GM19395 (cell line): Measurements from ENCODE around the gene RBM15.

Experiments used
- ATAC-seq: cut with Tn5 transposase; IDR thresholded peaks from one replicate; pipeline ENCODE4 v1.9.1; 2021; ENCODE audit warnings: mild to moderate bottlenecking, moderate library complexity; ENCODE audit not compliant: unreplicated experiment

RBM15 gene

GRCh38 chr1:110347182-110347893, 8.2 kb downstream of the RBM15 start:
- no peak for ATAC-seq

GRCh38 chr1:110348050-110348449, 8.9 kb downstream of the RBM15 start:
- no peak for ATAC-seq

DNA sequence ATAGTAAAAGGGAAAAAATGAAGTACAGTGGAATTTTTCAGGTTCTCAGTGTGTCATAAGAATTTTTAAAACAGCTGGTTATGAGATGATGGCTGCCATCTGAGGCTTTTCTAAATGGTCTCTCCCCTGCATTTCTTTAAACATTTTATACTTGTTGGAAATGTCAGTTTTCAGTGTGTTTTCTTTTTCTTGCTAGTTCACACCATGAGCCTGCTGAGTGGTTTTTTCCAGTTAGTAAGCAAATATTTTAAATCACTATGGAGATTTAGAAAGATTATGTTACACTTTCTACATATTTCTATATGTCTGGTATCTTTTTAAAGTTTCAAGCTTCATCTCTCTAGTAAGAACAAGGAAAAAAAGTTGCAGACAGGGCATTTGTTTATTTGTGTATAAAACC, 9.6 kb downstream of the RBM15 start:
- no peak for ATAC-seq

DNA sequence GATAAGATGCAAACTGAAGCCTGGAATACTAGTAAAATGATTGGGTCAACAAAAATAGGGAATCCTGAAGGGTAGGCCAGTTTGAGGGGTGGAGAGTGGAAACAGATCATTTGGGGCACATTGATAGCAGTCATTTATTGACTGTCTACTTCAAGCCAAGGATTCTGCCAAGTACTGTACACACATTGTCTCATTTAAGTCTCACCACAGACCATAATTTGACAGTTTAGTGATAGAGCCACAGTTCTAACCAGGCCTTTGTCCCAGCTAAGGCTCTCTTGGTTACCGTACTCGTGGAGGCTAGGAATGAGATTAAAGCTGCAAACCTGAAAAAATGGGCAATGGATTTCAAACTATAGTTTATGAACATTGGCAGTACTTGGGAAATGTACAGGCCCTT, 11.2 kb downstream of the RBM15 start:
- ATAC-seq: no peak

- ATAC-seq: no peak
Observed at GRCh38 chr1:110355321-110355720, 16.1 kb downstream of the RBM15 start.

DNA sequence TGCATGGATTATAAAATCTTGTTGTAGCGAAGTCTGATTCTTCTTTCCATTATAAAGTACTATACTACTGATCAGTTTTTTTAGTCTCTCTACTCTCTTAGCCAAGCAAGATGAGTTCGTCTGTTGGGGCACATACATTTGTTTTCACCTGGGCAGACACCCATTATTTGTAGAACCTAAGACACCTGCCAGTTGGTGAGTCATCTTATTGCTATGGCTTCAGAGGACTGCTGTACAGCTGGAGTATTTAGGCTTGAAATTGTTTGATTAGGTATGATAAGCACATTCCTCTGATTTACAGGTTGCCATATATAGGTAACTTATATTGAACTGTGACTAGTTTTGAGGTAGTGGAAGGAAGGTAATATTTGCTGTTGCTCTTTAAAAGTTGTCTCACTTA, 17.2 kb downstream of the RBM15 start:
- ATAC-seq: no peak

GRCh38 chr1:110360431-110360830, 21.3 kb downstream of the RBM15 start:
- no peak for ATAC-seq

- no peak for ATAC-seq
Observed at GRCh38 chr1:110361856-110362255, 22.7 kb downstream of the RBM15 start.

DNA sequence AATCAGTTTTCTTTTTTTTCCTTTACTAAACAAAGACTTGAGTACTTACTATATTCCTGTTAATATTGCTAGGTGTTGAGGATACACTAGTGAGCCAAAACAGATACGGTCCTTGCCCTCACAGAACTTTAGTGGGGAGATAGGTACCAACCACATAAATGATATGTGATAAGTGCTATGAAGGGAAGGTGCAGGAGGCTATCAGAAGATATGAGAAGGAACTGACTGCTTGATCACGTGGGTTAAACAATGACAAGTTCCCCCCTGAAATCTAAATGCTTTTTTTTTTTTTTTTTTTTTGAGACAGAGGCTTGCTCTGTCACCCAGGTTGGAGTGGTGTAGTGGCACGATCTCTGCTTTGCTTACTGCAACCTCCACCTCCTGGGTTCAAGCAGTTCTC, 25.0 kb downstream of the RBM15 start:
- ATAC-seq: no peak

GRCh38 chr1:110370827-110371226, 31.6 kb downstream of the RBM15 start:
- ATAC-seq: no peak

- ATAC-seq: no peak
Observed at GRCh38 chr1:110375490-110375889, 36.3 kb downstream of the RBM15 start.

GRCh38 chr1:110380672-110381283, 41.6 kb downstream of the RBM15 start:
- ATAC-seq: no peak

GRCh38 chr1:110383251-110383990, 44.2 kb downstream of the RBM15 start:
- no peak for ATAC-seq

DNA sequence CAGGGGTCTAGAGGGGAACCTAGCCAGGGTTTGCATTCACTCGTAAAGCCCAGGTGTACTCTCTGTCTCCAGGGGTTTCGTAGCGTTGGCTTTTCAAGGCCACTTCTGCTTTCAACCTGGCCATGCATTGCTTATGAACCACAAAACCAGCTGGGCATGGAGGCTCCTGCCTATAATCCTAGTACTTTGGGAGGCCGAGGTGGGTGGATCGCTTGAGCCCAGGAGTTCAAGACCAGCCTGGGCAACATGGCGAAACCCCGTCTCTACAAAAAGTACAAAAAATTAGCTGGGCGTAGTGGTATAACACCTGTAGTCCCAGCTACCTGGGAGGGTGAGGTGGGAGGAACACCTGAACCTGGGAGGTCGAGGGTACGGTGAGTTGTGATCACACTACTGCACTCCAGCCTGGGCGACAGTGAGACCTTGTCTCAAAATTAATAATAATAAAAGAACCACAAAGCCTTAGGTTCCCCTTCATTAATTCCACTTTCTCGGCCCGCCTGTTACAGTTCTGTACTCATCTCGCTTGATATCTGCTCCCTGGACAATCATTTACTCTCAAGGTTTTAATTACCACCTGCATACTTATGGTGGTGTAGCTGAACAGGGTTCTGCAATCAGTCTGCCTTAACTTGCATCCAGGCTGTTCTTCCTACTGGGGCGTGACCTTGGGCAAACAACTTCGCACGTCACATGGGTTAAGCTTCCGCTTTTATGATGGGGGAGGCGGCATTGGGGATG, 45.6 kb downstream of the RBM15 start:
- peak; percentile 75 for ATAC-seq

DNA sequence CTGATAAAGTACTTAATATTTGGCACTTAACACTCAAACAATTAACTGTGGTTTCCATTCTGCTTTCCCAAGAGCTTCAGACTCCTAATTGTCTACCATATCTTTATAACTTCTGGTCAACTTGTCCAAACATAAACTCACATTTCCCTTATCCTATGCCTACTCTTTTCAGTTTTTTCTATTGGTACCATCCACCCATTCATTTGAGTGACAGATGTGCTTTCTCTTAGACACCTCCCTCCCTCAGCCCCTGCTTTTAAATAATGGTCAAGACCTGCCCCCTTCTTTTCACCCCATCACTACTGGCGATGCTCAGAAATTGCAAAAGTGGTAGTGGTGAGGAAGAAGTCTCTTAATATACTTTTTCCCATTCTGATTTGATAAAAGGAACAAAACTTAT, 46.2 kb downstream of the RBM15 start:
- ATAC-seq: no peak

- ATAC-seq: no peak
Observed at GRCh38 chr1:110387048-110387754, 48.0 kb downstream of the RBM15 start.

DNA sequence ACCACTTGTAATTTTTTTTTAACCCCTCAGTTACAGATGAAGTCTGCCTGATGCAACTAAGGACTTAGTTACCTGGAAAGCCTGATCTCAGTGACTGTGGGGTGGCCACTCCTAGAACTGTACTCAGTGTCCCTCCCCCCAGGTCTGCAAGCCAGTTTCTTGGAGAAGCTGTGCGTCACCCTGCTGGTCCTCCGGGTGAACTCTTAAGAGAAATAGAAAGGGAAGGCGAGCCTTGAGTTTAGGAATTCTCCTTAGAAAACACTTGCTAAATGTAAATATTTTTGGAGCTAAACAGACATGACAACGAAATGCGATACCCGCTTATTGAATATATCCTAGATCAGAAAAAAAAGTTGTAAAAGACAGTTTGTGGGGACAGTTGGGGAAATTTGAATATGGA, 50.9 kb downstream of the RBM15 start:
- no peak for ATAC-seq

GRCh38 chr1:110390692-110391245, 51.6 kb downstream of the RBM15 start, which contains the start of gene SLC16A4:
SLC16A4 (minus strand) TSS chr1:110391026; CDS start chr1:110389323, 1,703 bp downstream.
- ATAC-seq: no peak

DNA sequence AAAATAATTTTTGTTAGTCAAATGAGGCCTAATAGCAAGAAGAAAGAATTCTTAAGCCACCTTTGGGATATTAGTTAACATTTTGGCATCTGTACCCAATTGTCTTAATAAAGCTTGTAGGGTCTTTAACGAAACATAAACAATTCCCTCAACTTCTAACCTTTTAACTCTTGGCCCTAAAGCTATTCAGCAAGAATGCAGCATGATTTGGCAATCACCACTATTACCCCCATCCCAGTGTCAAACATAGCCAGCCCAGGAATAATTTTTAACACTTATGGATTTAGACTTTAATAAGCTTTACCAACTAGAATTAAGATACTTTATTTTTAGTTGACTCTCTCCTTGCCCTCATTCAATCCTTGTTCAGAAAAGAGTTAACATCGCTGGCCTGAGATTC, 54.1 kb downstream of the RBM15 start:
- ATAC-seq: no peak
